TTC549 (cell line): ENCODE results near the gene FBN1.

Experiments used
- FAIRE-seq: peaks from 2 replicates; lab custom pipeline; 2012; peaks lifted over from hg19 to GRCh38; lab: Jason Lieb, UNC

The FBN1 gene

GRCh38 chr15:48619446-48619845, 26.1 kb downstream of the FBN1 start:
- FAIRE-seq = no peak

DNA sequence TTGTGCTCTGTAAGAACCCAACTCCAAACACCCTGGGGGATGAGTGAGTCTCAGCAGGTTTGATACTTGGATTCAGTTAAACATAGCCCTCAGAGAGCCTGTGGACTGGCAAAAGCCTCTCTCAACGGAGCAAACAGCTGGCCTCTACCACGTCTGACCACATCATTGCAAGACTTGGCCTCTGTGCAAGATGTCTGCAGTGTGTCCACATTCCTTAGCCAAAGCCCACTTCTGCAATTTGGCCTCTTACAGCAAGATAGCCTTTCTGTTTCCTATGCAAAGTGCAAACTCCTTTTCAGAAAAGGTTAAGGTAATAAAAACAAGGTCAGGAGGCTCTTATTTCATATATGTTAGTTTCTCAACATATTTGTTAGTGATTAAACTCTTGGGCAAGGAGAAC, 27.9 kb downstream of the FBN1 start:
- FAIRE-seq = no peak

DNA sequence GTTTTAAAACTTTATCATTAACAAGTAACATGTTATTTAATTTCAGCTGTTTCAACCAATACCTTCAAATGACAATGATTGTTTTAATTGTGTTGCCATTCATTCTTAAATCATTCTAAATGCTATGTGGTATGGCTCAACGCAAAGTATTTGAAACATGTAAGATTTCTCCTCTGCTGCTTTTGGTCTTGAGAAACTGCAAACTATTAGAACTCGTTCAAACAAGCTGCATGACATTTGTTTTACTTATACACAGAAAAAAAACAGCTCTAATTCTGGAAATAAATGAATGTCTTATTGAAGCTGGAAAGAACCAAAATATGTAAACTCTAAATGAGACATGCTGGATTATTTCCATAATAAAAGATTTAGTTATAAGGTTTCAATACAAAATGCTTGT, 29.3 kb downstream of the FBN1 start:
- no peak for FAIRE-seq

DNA sequence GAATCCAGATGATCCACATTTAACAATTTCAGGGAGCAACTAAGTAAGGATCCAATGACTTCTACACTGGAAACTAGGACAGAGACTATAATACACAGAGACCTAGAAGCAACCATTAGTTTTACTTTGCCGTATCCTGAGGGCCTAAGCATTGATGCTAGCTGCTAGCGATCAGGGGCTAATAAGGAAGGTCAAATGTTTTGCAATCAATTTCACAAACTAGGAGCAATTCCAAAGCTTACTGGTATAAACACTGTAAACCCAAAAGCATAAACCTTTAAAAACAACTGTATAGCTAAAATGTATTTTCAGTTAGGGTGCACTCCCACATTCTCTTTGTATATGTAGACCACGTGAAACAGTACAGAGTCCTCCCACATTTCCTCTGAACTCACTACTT, 31.5 kb downstream of the FBN1 start:
- no peak for FAIRE-seq

DNA sequence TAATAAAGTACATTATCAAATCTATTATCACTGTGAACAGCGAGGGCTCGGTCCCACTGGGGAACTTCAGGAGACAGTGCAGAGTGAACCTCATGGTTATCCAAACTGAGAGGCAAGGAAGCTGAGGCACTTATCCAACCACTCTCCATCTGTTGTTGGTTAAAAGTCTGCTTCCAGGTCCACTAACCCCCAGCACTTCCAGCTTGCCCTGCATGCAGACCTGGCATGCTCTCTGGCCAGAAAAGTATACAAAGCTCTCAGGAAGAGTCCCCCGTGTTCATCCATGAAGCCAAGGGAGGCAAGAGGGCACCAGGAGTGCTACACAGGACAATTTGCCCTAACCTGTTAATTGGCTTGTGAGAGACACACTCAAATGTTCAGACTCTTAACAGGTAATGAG, 36.0 kb downstream of the FBN1 start:
- no peak for FAIRE-seq

DNA sequence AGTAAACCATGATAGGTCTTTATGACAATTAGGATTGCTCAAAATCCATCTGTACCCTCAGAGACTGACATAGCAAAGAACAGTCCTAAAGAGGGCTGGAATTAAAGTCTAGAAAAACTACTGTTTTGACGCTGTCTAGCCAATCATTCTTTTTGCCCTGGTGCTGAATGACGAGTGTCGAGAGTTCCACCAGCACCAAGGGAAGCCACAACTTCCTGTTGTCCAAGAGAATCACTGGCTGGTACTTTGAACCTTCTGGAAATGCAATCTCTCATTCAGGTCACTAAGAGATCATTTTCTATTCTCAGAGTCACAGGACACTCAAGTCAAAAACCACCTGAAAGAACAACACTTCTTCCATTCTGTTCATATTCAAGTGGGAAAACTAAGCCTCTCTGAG, 37.7 kb downstream of the FBN1 start:
- FAIRE-seq = no peak

- FAIRE-seq = no peak
Observed at GRCh38 chr15:48604567-48604966, 40.9 kb downstream of the FBN1 start.

- no peak for FAIRE-seq
Observed at GRCh38 chr15:48603922-48604321, 41.6 kb downstream of the FBN1 start.

DNA sequence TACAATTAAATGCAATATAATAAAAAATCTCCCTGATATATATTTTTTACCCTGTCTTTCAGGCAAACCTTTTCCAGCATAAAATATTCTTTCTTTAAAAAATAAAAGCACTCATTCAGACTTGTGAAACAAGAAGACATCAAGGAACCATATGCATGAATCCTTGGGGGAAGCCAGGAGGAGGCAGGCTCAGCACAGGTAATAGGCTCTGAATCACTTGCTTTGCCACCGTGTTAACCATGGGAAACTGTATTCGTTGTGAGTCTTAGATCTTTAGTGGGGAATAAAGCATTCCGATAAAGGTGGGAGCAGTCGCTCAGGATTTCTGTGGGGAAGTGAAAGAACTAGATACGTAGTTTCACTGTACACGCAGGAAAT, 42.4 kb downstream of the FBN1 start:
- no peak for FAIRE-seq

DNA sequence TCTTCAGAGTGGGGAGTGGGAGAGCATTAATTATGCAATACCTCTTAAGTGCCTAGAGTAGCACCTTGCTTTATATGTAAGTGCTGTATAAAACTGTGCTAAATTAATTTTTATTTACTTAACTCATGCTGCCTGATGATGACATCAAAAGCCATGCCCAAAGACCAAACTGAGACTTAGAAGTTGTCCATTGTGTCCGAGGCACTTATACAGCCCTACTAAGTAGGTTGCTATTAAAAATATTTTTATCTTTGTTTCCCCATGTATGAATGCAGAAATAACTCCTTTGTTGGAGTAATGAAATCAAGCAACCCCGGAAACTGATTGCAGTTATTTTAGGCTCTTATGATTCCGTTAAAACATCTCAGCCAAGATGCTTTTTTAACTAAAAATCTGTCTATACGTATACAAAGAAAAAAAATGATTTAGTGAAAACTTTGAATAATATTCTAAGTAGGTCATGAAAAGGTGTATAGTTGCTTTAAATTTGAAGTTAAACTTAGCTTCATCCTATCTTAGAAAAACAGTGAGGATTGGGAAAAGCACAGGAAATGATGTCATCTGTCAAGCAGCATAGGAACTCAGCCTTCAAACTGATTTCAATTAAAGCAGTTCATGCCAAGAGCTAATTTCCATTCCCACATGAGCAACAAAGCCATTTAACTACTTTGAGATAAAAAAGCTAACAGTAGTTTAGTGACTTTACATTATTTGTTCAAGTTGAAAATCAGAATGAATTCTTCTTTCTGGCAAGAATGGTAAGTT, 43.0 kb downstream of the FBN1 start:
- FAIRE-seq = no peak

DNA sequence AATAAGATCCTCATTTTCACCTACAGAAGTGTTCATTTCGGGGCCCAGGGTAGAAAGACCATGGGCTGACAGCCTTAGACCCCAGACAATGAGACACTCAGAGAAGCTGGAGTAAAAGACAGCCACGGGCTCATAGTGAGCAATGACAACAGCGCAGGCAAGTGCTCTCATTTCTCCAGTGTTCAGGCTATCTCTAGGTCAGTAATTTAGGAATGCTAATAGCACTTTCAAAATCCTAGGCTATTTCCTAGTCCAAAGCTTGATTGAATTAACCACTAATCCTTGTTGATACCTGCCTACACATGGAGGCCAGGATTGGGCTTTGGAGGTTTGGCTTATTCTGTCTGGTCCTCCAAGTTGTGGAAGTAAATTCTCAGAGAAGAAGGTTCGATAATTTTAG, 44.4 kb downstream of the FBN1 start:
- FAIRE-seq = no peak

- FAIRE-seq = no peak
Observed at GRCh38 chr15:48596841-48597240, 48.7 kb downstream of the FBN1 start.

GRCh38 chr15:48596415-48596814, 49.1 kb downstream of the FBN1 start:
- FAIRE-seq = no peak

DNA sequence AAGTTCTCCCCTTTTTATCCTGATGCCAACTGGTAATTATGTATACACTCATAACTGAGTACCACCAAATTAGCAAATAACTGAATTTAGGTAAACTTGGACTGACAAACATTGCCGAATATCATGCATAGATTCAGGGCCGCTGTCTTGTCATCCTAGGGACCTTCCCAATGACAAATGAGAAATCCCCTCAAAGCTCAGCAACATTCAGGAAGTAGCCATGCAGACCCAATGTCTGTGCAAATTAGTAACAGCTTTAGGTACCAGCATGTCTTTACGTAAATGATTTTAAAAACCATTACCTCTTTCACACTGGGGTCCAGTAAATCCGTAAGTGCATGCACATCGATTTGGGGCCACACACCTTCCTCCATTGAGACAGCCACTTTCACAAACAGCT, 49.5 kb downstream of the FBN1 start:
- no peak for FAIRE-seq

DNA sequence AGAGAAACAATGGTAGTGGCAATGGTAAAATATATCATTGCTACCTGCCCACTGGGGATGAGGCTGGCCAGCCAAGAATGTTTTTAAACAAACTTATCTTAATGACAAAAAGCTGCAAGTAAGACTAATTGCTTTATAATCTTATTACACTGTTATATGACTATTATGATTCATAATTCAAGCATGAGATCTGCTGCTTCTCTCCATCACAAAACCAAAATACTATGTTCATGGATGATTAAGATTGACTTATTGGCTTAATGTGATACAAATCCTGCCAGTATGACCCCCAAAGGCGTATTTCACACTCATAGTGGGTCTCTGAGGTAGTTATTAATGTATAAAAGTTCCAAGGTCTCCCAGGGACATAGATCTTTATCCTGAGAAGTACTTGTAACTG, 52.6 kb downstream of the FBN1 start:
- no peak for FAIRE-seq

GRCh38 chr15:48592221-48592731, 53.2 kb downstream of the FBN1 start:
- FAIRE-seq = no peak

DNA sequence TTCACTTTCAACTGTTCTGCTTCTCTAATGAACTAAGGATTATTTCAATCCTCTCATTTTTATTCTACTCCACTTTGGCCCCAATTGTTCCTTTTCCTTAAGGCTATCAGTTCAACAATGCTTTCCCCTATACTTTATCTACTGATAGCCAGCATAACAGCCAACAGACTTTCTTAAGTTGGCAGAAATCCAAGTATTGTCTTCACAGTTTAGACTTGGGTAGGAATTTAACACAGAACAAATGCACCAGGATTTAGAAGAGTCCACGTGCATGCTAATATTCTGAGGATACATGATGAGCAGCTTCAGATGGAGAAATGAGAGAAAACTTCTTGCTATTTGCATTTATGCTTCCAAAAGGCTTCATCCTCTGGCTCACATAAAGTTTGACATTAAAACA, 54.8 kb downstream of the FBN1 start:
- FAIRE-seq = no peak

GRCh38 chr15:48584812-48585563, 60.5 kb downstream of the FBN1 start:
- FAIRE-seq = no peak

DNA sequence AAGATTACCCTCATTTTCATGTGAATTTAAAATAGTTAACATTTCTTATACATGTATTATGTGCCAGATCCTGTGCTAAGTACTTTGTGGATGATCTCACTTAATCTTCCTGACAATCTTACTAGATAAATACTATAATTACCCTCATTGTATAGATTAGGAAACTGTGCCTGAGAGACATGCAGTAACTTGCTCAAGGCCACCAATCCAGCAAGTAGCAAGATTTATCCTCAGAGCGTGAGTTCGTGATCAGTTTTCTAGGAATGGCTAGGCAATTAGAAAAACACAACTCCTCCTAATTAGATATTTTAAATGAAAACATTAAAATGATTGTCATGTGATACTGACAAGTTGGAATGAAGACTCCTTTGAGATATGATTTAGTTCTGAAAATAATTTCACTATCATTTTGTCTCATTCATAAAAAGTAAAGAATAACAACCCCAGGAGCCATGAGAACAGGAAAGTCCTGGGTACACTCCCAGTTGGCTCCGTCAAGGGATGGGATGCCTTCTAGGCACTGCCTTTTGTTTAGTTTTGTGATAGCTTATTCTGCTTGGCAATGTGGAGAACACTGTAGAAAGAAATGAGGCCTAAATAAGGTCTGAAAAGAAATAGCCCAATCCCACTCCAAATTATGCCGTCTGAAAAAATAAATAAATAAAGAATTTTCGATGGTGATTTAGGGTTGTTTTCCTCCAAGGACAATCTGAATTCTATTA, 61.3 kb downstream of the FBN1 start:
- no peak for FAIRE-seq

DNA sequence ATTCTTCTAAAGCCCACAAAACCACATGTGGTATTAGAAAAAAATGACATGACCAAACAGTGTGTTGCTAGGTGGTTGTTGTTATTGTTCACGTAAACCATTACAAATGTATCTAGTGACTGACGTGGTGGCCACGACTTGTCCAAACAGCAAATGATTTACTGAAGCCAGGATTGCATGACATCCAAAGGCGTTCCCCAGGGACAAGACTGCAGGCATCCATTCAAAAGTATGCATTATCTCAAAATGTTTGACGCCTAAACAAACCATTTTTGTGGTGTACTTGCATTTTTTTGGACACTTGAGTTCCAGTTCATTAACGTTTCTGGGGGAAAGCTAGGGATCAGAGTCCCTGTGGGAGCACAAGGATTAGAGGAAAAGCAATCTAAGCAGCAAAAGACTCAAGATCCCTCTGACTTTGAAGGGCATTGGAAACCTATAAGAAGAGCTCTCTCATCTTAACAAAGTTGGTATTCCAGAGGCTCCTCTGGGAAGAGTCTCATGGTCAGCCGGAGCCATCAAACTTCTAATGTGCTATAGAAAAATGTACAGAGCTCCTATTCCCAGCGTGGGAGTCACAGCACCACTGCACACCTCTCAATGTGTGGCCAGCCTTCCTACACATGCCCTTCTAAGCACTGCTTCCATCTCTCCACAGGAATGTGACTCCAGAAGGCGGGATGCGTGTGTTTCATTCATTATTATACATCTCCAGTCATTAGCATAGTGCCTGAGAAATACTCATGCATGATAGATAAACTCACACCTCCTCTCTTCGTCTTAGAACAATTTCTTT, 62.9 kb downstream of the FBN1 start:
- FAIRE-seq = no peak

GRCh38 chr15:48581219-48581618, 64.3 kb downstream of the FBN1 start:
- FAIRE-seq = no peak

GRCh38 chr15:48580736-48581135, 64.8 kb downstream of the FBN1 start:
- FAIRE-seq = no peak
